GM12875 (cell line): ENCODE data around the gene ACCS.

Experiments
- H3K4me3 ChIP-seq: one replicate; pipeline ENCODE4 v1.5.1; 2011; ENCODE audit warnings: low read depth, low read length, control low read depth
- TF ChIP-seq, protein P1 (sequence below): IDR thresholded peaks from 2 replicates; pipeline ENCODE4 v1.5.1; 2011; ENCODE audit warnings: low read depth, mild to moderate bottlenecking, control low read depth, inconsistent platforms, low read length, moderate library complexity, borderline replicate concordance; ENCODE audit not compliant: insufficient read depth

Gene ACCS

DNA sequence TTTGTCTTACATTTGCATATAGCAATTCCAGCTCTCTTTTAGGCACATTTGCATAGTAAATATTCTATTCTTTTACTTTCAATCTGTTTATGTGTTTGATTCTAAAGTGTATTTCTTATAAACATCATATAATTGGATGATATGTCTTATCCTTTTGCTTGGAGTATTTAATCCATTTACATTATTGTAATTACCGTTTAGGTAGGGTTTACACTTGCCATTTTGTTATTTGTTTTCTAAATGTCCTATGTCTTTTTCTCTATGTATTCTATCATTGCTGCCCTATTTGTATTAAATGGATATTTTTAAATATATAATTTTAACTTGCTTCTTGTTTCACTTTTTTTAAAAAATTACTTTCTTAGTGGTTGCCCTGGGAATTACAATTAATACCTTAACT is 41.1 kb upstream of the ACCS start:
- TF ChIP-seq, protein P1, sequence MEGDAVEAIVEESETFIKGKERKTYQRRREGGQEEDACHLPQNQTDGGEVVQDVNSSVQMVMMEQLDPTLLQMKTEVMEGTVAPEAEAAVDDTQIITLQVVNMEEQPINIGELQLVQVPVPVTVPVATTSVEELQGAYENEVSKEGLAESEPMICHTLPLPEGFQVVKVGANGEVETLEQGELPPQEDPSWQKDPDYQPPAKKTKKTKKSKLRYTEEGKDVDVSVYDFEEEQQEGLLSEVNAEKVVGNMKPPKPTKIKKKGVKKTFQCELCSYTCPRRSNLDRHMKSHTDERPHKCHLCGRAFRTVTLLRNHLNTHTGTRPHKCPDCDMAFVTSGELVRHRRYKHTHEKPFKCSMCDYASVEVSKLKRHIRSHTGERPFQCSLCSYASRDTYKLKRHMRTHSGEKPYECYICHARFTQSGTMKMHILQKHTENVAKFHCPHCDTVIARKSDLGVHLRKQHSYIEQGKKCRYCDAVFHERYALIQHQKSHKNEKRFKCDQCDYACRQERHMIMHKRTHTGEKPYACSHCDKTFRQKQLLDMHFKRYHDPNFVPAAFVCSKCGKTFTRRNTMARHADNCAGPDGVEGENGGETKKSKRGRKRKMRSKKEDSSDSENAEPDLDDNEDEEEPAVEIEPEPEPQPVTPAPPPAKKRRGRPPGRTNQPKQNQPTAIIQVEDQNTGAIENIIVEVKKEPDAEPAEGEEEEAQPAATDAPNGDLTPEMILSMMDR, result no peak
- H3K4me3 ChIP-seq, result no peak overlapping the region

DNA sequence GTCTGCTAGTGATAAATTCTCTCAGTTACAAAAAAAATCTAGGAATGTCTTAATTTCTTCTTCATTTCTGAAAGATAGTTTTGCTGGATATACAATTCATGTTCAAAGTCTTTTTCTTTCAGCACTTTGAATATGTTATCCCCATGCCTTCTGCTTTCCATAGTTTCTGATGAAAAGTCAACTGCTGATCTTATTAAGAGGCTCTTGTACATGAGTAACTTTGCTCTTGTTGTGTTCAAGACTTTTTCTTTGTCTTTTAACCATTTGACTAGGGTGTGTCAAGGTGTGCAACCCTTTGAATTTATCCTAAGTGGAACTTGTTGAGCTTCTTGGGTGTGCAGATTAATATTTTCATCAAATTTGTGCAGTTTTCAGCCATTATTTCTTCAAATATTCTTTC is 40.3 kb upstream of the ACCS start:
- H3K4me3 ChIP-seq, result no peak overlapping the region
- TF ChIP-seq, protein P1, result no peak

DNA sequence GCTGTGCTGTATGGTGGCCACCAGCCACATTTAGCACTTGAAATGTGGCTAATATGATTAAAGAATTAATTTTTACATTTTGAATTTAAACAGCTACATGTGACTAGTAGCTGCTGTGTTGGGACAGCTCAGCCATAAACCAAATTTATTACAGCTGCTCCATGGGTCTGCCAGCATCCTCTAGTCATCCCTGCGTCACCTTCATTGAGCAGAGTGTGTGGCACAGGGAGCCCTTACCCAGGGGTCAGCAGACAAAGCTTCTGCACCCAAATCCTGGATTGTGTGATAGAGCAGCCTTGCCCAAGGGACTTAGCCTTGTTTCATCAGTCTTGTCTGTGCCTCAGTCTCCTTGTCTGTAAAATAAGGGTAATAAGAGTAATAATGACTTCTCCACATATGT is 37.7 kb upstream of the ACCS start:
- no peak overlapping the region for H3K4me3 ChIP-seq
- TF ChIP-seq, protein P1, result no peak

DNA sequence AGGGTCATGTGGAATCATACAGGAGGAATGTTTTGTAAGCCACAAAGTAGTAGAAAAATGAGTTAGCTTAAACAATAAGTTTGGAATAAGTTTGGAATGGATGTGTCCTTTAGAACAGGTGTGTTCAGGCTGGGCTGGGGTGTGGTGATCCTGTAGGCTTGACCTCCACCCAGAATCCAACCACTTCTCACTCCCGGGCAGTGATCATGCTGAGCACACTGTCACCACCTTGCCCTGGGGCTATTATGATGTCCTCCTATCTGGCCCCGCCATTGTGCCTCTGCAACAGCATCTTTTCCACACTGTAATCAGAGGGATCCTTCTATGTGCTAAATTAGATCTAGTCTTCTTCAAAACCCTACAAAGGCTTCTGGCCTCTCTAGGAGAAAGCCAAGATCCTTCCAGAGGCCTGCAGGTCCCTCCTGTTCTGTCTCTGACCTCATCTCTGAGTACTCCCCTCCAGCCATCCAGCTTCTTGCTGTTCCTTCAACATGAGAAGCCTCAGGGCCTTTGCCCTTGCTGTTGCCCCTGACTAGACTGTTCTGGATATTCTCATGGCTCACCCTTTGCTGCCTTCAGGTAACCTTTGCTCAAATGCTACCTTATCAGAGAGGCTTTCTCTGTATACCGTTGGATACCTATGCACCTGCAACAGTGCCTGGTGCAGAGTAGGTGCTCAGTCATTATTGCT is 37.1 kb upstream of the ACCS start:
- TF ChIP-seq, protein P1, result no peak
- H3K4me3 ChIP-seq, result no peak overlapping the region

DNA sequence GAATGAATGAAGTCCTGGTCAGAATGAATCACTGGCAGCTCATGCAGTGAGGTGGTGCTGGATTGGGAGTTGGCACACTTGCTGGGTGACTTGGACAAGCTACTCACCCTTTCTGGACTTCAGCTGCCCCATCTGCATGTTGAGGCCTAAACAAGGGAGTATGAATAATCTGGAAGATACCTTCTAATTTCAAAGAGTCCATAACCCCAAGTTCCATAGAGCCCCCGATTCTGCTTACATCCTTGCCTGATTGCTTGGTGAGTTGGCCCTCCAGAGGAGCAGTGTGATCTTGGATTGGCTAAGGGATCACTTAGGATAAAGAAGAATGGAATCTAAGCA is 36.6 kb upstream of the ACCS start:
- TF ChIP-seq, protein P1, result no peak
- H3K4me3 ChIP-seq, result no peak overlapping the region

DNA sequence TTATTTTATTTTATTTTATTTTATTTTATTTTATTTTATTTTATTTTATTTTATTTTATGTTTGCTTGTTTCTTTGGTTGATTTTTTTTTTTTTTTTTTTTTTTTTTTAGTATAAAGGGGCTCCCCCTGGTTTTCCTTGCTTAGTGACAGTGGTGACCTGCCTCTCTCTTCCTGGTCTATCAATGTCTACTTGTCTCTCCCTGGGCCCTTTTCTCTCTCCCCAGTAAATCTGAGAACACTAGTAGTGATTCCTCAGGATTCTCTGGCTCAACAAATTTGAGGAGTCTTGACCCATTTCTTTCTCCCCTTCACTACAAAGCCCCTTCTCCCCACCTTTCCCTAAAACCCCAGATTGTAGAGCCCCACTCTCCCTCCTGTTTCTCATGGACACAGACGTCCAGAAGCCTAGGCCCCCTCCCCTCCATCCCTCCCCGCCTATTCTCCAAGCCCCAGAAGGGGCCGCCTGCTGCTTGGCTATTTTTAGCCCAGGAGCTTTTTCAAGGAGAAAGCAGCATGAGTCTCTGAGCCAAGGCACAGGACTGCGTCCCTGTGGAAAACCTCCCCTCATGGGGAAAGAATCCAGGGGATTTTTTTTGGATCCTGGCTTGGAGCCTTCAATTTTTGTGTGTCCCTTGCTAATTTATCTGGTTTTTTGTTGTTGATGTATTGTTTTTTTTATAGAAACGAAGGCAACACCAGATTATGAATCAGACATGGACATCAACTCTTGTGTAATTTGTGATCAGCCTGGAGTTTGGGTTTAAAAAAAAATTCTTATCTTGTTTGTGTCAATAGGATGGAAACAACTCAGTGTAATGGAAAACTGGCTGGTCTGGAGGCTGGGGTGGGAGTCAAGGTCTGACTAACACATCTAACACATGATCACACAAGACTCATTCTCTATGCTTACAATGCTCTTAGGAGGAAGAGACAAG is 35.8 kb upstream of the ACCS start:
- no peak overlapping the region for H3K4me3 ChIP-seq
- TF ChIP-seq, protein P1, result no peak
